Lower lobe of right lung (tissue), 2 donors: ENCODE results near the gene MTRR. TPM values are rescaled to one million over a fixed set of nuclear protein-coding genes. Genes with fewer than 3 reads are reported as not detected.

ENCODE experiments used
- ATAC-seq, 2 donors: fragments of 200-7000 bp; cut with Tn5 transposase; one replicate each; pipeline ENCODE4 v1.9.1; 2020 to 2022; ENCODE audit warnings: mild to moderate bottlenecking in 2 of 2, moderate library complexity in 2 of 2
- DNase-seq: peaks from one replicate; pipeline ENCODE4 v3.0.0-alpha.2; 2020
- H3K27ac ChIP-seq: fragments of 200-600 bp; one replicate; pipeline ENCODE4 v1.8.0; 2022
- H3K27me3 ChIP-seq: fragments of 200-600 bp; one replicate; pipeline ENCODE4 v1.8.0; 2022; ENCODE audit warnings: low read depth
- H3K36me3 ChIP-seq: fragments of 200-600 bp; one replicate; pipeline ENCODE4 v1.8.0; 2022; ENCODE audit warnings: mild to moderate bottlenecking
- H3K4me1 ChIP-seq: fragments of 200-600 bp; one replicate; pipeline ENCODE4 v1.8.0; 2022
- H3K4me3 ChIP-seq: fragments of 200-600 bp; one replicate; pipeline ENCODE4 v1.8.0; 2022; ENCODE audit warnings: mild to moderate bottlenecking
- H3K9me3 ChIP-seq: fragments of 200-600 bp; one replicate; pipeline ENCODE4 v1.8.0; 2022
- CTCF ChIP-seq: fragments of 200-600 bp; IDR thresholded peaks from one replicate; pipeline ENCODE4 v1.8.0; 2022; ENCODE audit warnings: antibody characterized with exemption, mild to moderate bottlenecking
- intact Hi-C: fragments of 100-400 bp; cut with DNase I; formaldehyde crosslinking; loops from one replicate; pipeline ENCODE4 v1.11.0; 2022
- total RNA-seq: library from RNA; stranded (reverse); fragmentation: NEBNext Ultra II Directional; extraction: Animal tissue kit (Norgen Biotek cat#: 25700); gene quantifications from one replicate; pipeline ENCODE4 v1.2.1, GENCODE V29; 2021
- donor health status: DM: no; HTN: yes; CAD: no; lungs with severe emphysema.

Gene MTRR
- total RNA-seq, 1 donor from 2014 or later, result 92.9 TPM

DNA sequence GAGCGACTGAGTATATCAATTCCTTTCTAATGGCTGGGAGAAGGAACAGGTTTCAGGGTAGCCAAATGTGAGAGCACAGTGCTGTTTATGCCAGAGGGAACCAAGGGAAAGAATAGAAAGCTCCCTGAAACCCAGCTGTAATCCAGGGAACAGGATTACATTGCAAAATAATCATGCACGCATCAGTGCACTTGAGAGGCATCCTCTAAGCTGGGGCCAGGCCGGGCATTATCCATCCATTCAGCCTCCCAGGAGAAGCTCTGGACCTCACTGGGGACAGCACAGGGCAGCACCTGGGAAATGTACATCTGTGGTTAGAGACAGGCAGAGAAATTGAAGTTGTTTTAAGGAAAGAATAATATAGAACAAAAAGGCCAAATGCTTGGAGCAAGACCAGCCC is 72.7 kb downstream of the MTRR start:
- Histone ChIP-seq H3K36me3 (no peaks in the 10 kb centered on the region), H3K9me3 (no peaks in the 10 kb centered on the region), H3K27ac (no peak overlapping the region), H3K4me3 (no peak overlapping the region), H3K4me1 (no peaks in the 10 kb centered on the region), H3K27me3 (no peaks in the 10 kb centered on the region)
- intact Hi-C loops, result no loop called here
- no peak for TF ChIP-seq CTCF
- DNase-seq (no peak), ATAC-seq (no peak)

DNA sequence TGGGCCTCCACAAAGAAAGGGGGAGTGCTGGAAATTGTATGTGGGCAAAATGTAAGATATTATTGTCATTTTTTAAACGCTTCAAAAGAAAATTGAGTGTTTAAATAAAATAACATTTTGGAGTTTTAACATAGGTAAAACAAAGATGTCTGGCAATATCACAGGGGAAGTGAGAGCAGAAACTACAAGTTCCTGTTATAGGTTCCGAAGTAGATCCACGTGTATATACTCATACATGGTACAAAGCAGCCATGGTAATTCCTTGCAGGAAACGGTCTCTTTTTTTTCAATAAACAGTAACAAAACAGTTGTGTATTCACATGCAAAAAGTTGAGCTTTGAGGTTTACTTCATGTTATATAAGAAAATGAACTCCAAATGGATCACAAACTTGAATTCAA is 78.4 kb downstream of the MTRR start:
- Histone ChIP-seq H3K36me3 (no peaks in the 10 kb centered on the region), H3K4me1 (no peaks in the 10 kb centered on the region), H3K4me3 (no peak overlapping the region), H3K27ac (no peak overlapping the region), H3K27me3 (no peaks in the 10 kb centered on the region), H3K9me3 (no peaks in the 10 kb centered on the region)
- ATAC-seq (no peak), DNase-seq (no peak)
- no peak for TF ChIP-seq CTCF
- intact Hi-C loops, result no loop called here

Other genes starting within 250 kb of the MTRR start
- 10.7 TPM for gene CFAP90, start 18.0 kb upstream of the MTRR start, total RNA-seq
- gene FASTKD3, start 117 bp upstream of the MTRR start, total RNA-seq, result 9.4 TPM